ENCODE data around the gene CCL28. TPM values are rescaled to one million over a fixed set of nuclear protein-coding genes. Genes with fewer than 3 reads are reported as not detected.

The CCL28 gene
- total and polyA plus RNA-seq, 2 of the 13 experiments (the other 11 are each of a cell fraction or from before 2014, with no cell fraction given), result 0.03 TPM; not detected in 1

- TF ChIP-seq ZNF710 (CRISPR knock-in tag; IDR thresholded peaks at IDR 0.05; ENCODE audit: borderline replicate concordance) (no peak), ZNF513 (CRISPR knock-in tag; conservative IDR thresholded peaks at IDR 0.05) (no peak), ZNF788 (CRISPR knock-in tag; IDR thresholded peaks at IDR 0.05; ENCODE audit: borderline replicate concordance) (no peak), ZNF350 (CRISPR knock-in tag; IDR thresholded peaks at IDR 0.05; ENCODE audit: borderline replicate concordance, low read depth) (no peak), ZNF75D (CRISPR knock-in tag; IDR thresholded peaks at IDR 0.05; ENCODE audit: borderline replicate concordance) (no peak), ZFYVE20 (CRISPR knock-in tag; IDR thresholded peaks at IDR 0.05; ENCODE audit: borderline replicate concordance, low read depth) (no peak), ZNF24 (IDR thresholded peaks at IDR 0.05) (no peak), MAF1 (CRISPR knock-in tag; IDR thresholded peaks at IDR 0.05; ENCODE audit: borderline replicate concordance) (no peak), SRSF4 (IDR thresholded peaks at IDR 0.05; ENCODE audit: low read depth, low read length, poor library complexity, severe bottlenecking) (no peak), JUND (CRISPR knock-in tag; IDR thresholded peaks at IDR 0.05) (no peak), ZNF770 (CRISPR knock-in tag; IDR thresholded peaks at IDR 0.05) (no peak), UBTF (CRISPR knock-in tag; IDR thresholded peaks at IDR 0.05) (no peak), PRDM15 (CRISPR knock-in tag; IDR thresholded peaks at IDR 0.05) (no peak), NFATC3 (CRISPR knock-in tag; IDR thresholded peaks at IDR 0.05) (no peak), TCF7 (IDR thresholded peaks at IDR 0.05; ENCODE audit: low read depth) (no peak), ZNF280B (CRISPR knock-in tag; IDR thresholded peaks at IDR 0.05; ENCODE audit: borderline replicate concordance) (no peak)
Measured at GRCh38 chr5:43422143-43422542, 10.0 kb upstream of the CCL28 start (continued).

Measured in HepG2 (cell line).